ENCODE results near the gene FAM83G. TPM values are rescaled to one million over a fixed set of nuclear protein-coding genes. Genes with fewer than 3 reads are reported as not detected.
A peak's percentile ranks its signal among the peaks of the same experiment; 100 is the strongest.

FAM83G gene
- total RNA-seq, 1 experiment from 2014 or later = 24.3 TPM

GRCh38 chr17:18974407-18975149, 30.0 kb downstream of the FAM83G start:
- Mint-ChIP-seq H3K36me3 (ENCODE audit: insufficient read depth, unreplicated experiment) (peaks cover 48% of the 10 kb centered on the region), H3K27ac (ENCODE audit: unreplicated experiment) (no peak overlapping the region), H3K4me3 (ENCODE audit: unreplicated experiment) (no peak overlapping the region), H3K4me1 (ENCODE audit: low read depth, unreplicated experiment) (no peaks in the 10 kb centered on the region), H3K9me3 (ENCODE audit: unreplicated experiment) (no peaks in the 10 kb centered on the region), H3K27me3 (ENCODE audit: insufficient read depth, unreplicated experiment) (no peaks in the 10 kb centered on the region)
- no peaks in the 10 kb centered on the region for H3K9me3 ChIP-seq
- H3K4me1 ChIP-seq = peaks cover 1% of the 10 kb centered on the region; the same call in 1 of the 2 replicates
- H3K4me3 ChIP-seq (ENCODE audit: low read depth, low read length) = no peak overlapping the region
- no peaks in the 10 kb centered on the region for H3K27me3 ChIP-seq (replicated peaks; ENCODE audit: control insufficient read depth, insufficient read depth, low read length)
- intact Hi-C loops (cut with micrococcal nuclease; ENCODE audit: unreplicated experiment) = no loop called here
- BruUV-seq (replicated peaks) = no TSS peak
- DNase-seq = no peak
- CTCF ChIA-PET = interaction anchor here (0.6 to 0.8 kb wide), 2 partner anchors 14 to 121 kb away, joined by 3 read pairs; no protein-coding TSS in a partner anchor
- POLR2A ChIA-PET = no interaction called here
- peaks cover 2% of the 10 kb centered on the region for H3K36me3 ChIP-seq (ENCODE audit: control insufficient read depth, insufficient read depth, low read length)
- no peak for TF ChIP-seq CTCF (IDR thresholded peaks at IDR 0.05; ENCODE audit: insufficient read depth in 1 of 2, low read depth in 1 of 2, low read length in 1 of 2, severe bottlenecking in 1 of 2, unreplicated experiment in 1 of 2)

- Histone ChIP-seq H3K9me3 (no peaks in the 10 kb centered on the region), H3K27me3 (replicated peaks; ENCODE audit: control insufficient read depth, insufficient read depth, low read length) (no peaks in the 10 kb centered on the region), H3K4me1 (peaks cover 19% of the 10 kb centered on the region), H3K4me3 (ENCODE audit: low read depth, low read length) (no peak overlapping the region), H3K36me3 (ENCODE audit: control insufficient read depth, insufficient read depth, low read length) (peaks cover 1% of the 10 kb centered on the region)
- no TSS peak for BruUV-seq (replicated peaks)
- intact Hi-C loops (cut with micrococcal nuclease; ENCODE audit: unreplicated experiment) = no loop called here
- ChIA-PET POLR2A (no interaction called here), CTCF (interaction anchor here (0.8 kb wide), 1 partner anchor 11 kb away, joined by 3 read pairs; no protein-coding TSS in a partner anchor)
- H3K9me3 Mint-ChIP-seq (ENCODE audit: unreplicated experiment) = no peaks in the 10 kb centered on the region
- H3K4me3 Mint-ChIP-seq (ENCODE audit: unreplicated experiment) = no peak overlapping the region
- H3K27ac Mint-ChIP-seq (ENCODE audit: unreplicated experiment) = no peak overlapping the region
- TF ChIP-seq CTCF (IDR thresholded peaks at IDR 0.05; ENCODE audit: insufficient read depth in 1 of 2, low read depth in 1 of 2, low read length in 1 of 2, severe bottlenecking in 1 of 2, unreplicated experiment in 1 of 2) = no peak
- H3K4me1 Mint-ChIP-seq (ENCODE audit: low read depth, unreplicated experiment) = no peaks in the 10 kb centered on the region
- DNase-seq = no peak
- peaks cover 52% of the 10 kb centered on the region for H3K36me3 Mint-ChIP-seq (ENCODE audit: insufficient read depth, unreplicated experiment)
- H3K27me3 Mint-ChIP-seq (ENCODE audit: insufficient read depth, unreplicated experiment) = no peaks in the 10 kb centered on the region
These were observed 32.8 kb downstream of the FAM83G start for GRCh38 chr17:18971801-18972200.

- no peak overlapping the region for H3K4me3 ChIP-seq (ENCODE audit: low read depth, low read length)
- intact Hi-C loops (cut with micrococcal nuclease; ENCODE audit: unreplicated experiment) = no loop called here
- Mint-ChIP-seq H3K9me3 (ENCODE audit: unreplicated experiment) (no peaks in the 10 kb centered on the region), H3K36me3 (ENCODE audit: insufficient read depth, unreplicated experiment) (peaks cover 49% of the 10 kb centered on the region), H3K27me3 (ENCODE audit: insufficient read depth, unreplicated experiment) (no peaks in the 10 kb centered on the region), H3K4me1 (ENCODE audit: low read depth, unreplicated experiment) (no peaks in the 10 kb centered on the region), H3K27ac (ENCODE audit: unreplicated experiment) (no peak overlapping the region), H3K4me3 (ENCODE audit: unreplicated experiment) (no peak overlapping the region)
- POLR2A ChIA-PET = no interaction called here
- no peaks in the 10 kb centered on the region for H3K27me3 ChIP-seq (replicated peaks; ENCODE audit: control insufficient read depth, insufficient read depth, low read length)
- DNase-seq = no peak
- no TSS peak for BruUV-seq (replicated peaks)
- no peaks in the 10 kb centered on the region for H3K9me3 ChIP-seq
- TF ChIP-seq CTCF (IDR thresholded peaks at IDR 0.05; ENCODE audit: insufficient read depth in 1 of 2, low read depth in 1 of 2, low read length in 1 of 2, severe bottlenecking in 1 of 2, unreplicated experiment in 1 of 2) = peak in 1 of 2 experiments; percentile 5
- H3K4me1 ChIP-seq = peaks cover 19% of the 10 kb centered on the region
- peaks cover 1% of the 10 kb centered on the region for H3K36me3 ChIP-seq (ENCODE audit: control insufficient read depth, insufficient read depth, low read length)
- CTCF ChIA-PET = interaction anchor here (0.9 kb wide), 1 partner anchor 10 kb away, joined by 5 read pairs; no protein-coding TSS in a partner anchor
These were observed 33.7 kb downstream of the FAM83G start for GRCh38 chr17:18970582-18971480.

All from Caco-2 (cell line).